Hematopoietic multipotent progenitor cell (in vitro differentiated cells): ENCODE results near the gene IARS2. TPM values are rescaled to one million over a fixed set of nuclear protein-coding genes. Genes with fewer than 3 reads are reported as not detected.
"Not testable (repeated sequence)": the region's sequence is repeated elsewhere in the genome, so short reads cannot be mapped to it uniquely, and the experiment has no call there.

Source experiments
- DNase-seq, 3 donors: peaks; one replicate each; pipeline ENCODE4 v3.0.0-alpha.2; 2011 to 2015; ENCODE audit warnings: low read depth in 2 of 3, low spot score in 2 of 3
- small RNA-seq: library from RNA; depleted of rRNA; stranded (forward); fragments of <200 nt; gene quantifications from one replicate; pipeline ENCODE3, GENCODE V24; 2012
- total RNA-seq: library from RNA; depleted of rRNA; stranded (reverse); fragments of >200 nt; gene quantifications from one replicate; pipeline ENCODE4 v1.2.3, GENCODE V29; 2012

Gene IARS2
- total RNA-seq, 1 donor, result 28.0 TPM

DNA sequence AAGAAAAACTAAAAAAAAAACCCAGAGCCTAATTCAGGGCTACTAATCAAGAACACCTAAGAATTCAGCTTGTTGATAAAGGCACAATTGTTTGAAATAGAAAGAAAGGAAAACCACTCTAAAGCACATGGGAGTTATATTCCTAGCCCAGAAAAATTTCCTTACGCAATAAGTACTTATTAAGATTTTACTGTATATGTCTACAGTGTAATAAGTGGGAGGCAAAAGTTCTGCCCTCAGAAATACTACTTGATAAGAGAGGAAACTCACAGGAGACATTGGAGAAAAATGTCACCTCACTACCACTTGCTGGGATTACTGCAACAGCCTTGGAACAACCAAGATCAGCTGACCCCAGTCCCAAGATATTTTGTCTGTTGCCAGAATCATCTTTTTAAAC is 66.1 kb downstream of the IARS2 start:
- no peak for DNase-seq

DNA sequence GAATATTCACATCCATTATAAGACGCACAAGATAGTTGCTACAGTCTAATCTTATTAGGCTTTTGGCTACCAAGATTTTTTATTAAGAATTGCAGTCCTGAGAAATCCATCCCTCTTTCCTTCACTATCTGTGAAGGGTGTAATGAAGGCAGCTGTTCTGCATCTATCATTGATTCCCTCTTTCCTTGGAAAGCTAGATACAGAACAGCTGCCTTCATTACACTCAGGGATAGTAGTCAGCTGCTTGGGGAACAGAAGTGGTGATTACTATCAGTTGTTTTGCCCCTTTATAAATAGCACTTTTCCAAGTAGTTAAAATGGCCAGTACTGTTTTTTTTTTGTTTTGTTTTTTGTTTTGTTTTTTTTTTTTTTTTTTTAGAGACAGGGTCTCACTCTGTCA is 70.2 kb downstream of the IARS2 start:
- DNase-seq, result no peak

DNA sequence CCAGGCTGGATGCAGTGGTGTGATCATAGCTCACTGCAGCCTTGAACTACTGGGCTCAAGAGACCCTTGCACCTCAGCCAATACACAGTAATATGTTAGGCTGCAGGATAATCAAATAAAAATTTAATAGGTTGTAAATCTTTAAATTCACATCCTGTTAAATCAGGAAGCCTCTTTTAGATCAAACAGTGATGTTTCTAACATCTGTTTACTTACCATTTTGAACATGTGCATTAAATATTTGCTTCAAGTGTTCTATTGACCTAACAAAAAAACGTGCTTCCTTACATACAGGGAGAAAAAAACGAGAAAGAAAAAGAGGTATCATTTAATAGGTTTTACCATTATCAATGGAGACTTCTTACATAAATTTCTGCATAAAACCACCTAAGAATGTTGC is 70.6 kb downstream of the IARS2 start:
- no peak for DNase-seq

- no peak for DNase-seq
These were observed 72.9 kb downstream of the IARS2 start for GRCh38 chr1:220166853-220167252.

- DNase-seq, result not testable (repeated sequence)
These were observed 76.0 kb downstream of the IARS2 start for GRCh38 chr1:220169887-220170286.

- DNase-seq, result no peak
These were observed 77.0 kb downstream of the IARS2 start for GRCh38 chr1:220170836-220171526.

GRCh38 chr1:220176540-220176939 is 82.6 kb downstream of the IARS2 start:
- DNase-seq, result no peak

- DNase-seq, result no peak
These were observed 88.2 kb downstream of the IARS2 start for GRCh38 chr1:220182111-220182510.

GRCh38 chr1:220182656-220183055 is 88.7 kb downstream of the IARS2 start:
- no peak for DNase-seq

DNA sequence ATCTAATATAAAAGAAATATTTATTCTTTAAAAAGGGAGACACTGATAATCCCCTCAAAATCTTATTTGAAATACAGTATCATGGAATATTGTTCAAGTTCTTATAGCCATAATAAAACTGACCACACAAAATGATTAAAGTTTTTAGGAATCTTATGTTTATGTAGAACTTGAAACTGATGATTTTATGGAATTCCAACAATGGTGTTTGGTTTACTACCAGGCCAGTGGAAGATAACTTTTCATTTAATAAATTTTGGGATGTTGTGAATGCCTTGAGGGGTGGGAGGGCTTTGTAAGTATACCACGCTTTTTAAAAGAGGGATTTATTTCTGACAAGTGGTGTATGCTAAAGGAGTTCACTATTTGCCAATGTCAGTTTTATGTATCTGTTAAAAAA is 90.6 kb downstream of the IARS2 start:
- no peak for DNase-seq

DNA sequence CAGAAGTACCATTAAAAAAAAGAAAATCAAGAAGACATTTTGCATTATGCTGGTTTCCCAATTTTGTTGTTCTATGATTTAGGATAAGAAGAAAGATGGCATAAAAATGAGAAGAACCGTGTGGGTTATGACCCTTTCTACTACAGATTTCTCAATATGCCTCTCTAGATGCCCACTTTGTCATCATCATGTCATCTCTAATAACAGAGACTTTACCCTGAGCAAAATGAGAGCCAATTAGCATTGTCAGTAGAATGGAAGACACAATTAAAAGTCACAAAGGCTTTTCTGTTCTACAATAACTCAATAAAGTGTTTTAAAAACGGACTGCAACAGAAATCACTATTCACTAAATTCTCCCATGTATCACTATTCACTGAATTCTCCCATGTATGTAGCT is 92.8 kb downstream of the IARS2 start:
- no peak for DNase-seq

GRCh38 chr1:220188538-220188937 is 94.6 kb downstream of the IARS2 start:
- DNase-seq, result no peak

- peak in 2 of 3 donors; percentile 10 to 40 for DNase-seq
These were observed 95.9 kb downstream of the IARS2 start for GRCh38 chr1:220189750-220190347.

GRCh38 chr1:220195701-220196100 is 101.8 kb downstream of the IARS2 start:
- DNase-seq, result no peak

Small RNA genes lying within 50 kb of the gene (small RNA-seq; reads per million reads assigned to genes)
- gene MIR194-1 (0.20 reads per million), gene MIR215 (not detected)

Other genes with a start within 250 kb of the IARS2 start
- not detected for gene SLC30A10, start 165.6 kb upstream of the IARS2 start, total RNA-seq
- 35.3 TPM for gene EPRS1, start 47.6 kb upstream of the IARS2 start, total RNA-seq
- 11.0 TPM for gene BPNT1, start 4.3 kb upstream of the IARS2 start, total RNA-seq
- 15.6 TPM for gene RAB3GAP2, start 178.3 kb downstream of the IARS2 start, total RNA-seq